ENCODE data around the gene NTRK3.

The NTRK3 gene

DNA sequence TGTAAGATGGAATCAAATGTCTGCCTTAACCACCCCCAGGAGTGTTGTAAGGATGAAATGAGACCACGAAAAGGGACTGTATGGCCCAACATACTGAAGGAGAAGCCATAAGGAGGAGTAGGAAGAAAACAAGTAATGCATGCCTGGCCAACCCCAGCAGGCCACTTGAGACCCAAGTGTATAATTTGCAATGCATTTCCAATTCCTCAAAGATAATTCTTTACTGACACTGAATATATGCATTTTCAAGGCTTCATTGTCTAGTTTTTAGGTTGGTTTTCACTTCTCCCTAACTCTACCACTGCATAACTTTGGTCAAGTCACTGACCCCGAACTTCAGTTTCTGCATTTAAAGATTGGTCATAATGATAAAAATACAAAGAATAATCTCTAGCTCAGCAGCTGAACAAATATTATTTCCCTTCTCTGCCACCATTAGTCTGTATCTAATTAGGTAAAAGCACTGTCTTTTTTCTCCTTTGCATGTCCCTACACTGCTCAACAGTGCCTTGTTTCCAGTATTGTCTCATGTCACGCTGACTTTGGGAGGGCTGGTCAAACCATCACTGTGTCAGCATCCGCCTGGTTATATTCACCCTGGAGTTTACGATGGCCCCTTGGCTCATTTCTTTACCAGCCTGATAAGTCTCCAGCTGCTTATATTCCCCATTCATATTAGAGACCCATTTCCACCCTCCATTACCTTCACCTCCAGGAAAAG, 378.6 kb downstream of the NTRK3 start:
- peaks cover 65% of the 10 kb centered on the region for H3K4me1 Mint-ChIP-seq (ENCODE audit: low read depth)
- intact Hi-C loops (cut with micrococcal nuclease), result no loop called here
- no peak overlapping the region for H3K4me3 Mint-ChIP-seq
- no peak overlapping the region for H3K27ac Mint-ChIP-seq
- H3K27me3 Mint-ChIP-seq, result peaks cover 45% of the 10 kb centered on the region
- H3K36me3 Mint-ChIP-seq (ENCODE audit: low read depth), result no peaks in the 10 kb centered on the region
- H3K9me3 Mint-ChIP-seq, result no peaks in the 10 kb centered on the region

DNA sequence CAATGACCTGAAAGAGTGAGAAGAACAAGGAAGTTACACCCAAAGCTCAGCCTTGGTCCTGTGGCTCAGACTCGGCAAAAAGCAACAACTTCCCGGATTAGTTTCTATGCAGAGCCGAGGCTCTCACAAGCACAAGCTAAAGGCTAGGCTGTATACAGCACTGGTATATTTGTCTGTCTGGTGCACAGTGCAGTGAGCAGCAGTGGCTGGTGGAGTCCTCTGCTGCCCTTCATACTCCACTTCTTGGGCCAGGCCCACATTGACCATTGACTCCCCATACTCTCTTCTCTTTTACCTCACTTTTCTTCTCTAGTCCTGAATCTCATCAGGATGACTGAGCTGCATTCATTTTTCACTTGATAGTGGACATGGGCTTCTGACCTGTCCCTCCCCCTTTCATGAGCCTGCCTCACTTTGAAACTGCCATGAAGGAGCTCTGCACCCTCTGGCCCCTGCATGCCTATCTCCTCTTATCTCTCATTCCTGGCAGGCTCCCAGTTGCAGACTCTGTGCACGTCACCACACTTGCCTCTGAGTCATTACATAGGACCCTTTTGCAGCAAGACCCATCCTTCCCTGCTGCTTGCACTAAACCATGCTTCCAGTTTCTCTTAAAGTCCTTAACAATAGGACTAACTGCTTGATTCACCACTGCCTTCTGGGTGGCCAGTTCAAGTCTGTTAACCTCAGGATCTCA, 379.3 kb downstream of the NTRK3 start:
- intact Hi-C loops (cut with micrococcal nuclease), result no loop called here
- Mint-ChIP-seq H3K27ac (no peak overlapping the region), H3K4me3 (no peak overlapping the region), H3K4me1 (ENCODE audit: low read depth) (peaks cover 72% of the 10 kb centered on the region), H3K36me3 (ENCODE audit: low read depth) (no peaks in the 10 kb centered on the region), H3K27me3 (peaks cover 47% of the 10 kb centered on the region), H3K9me3 (no peaks in the 10 kb centered on the region)

DNA sequence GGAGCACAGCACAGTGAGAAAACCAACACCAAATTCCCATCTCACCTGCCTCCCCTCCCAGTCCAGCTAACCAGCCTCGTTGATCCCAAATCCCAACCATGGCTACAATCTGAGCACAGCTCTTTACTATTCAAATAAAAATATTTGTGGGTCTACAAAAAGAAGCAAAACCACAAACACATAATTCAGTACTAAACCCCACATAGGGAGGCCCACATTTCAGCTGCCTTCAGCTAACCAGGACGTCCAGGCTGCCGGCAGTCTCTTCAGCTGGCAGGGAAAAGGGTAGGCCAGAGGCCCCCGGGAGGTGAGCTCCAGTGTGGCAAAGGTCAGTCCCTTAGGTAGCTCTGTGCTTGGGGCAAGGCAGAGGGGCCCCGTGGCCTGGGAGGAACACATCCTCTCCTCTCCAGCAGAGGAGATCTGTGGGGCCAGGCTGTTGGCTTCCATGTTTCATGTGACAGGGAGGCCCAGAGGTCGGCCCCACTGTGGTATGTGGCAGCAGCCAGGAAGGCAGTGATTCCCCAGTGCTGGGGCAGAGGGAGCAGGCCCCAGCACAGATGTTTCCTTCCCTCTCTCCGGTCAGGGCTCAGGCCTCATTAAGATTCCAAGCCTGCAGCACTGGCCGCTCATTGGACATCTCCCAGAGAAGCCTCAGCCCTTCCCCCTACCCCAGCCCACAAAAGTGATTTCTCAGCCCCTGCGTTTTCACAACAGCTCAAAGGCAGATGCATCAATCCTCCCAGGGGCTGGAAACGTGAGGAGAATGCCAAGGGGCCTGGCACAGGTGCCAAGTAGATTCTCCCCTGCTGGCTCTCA, 381.4 kb downstream of the NTRK3 start:
- H3K9me3 Mint-ChIP-seq, result no peaks in the 10 kb centered on the region
- H3K36me3 Mint-ChIP-seq (ENCODE audit: low read depth), result no peaks in the 10 kb centered on the region
- H3K27me3 Mint-ChIP-seq, result peaks cover 52% of the 10 kb centered on the region
- peak overlapping the region; percentile 32 for H3K27ac Mint-ChIP-seq
- no peak overlapping the region for H3K4me3 Mint-ChIP-seq
- H3K4me1 Mint-ChIP-seq (ENCODE audit: low read depth), result peaks cover 71% of the 10 kb centered on the region
- intact Hi-C loops (cut with micrococcal nuclease), result no loop called here

DNA sequence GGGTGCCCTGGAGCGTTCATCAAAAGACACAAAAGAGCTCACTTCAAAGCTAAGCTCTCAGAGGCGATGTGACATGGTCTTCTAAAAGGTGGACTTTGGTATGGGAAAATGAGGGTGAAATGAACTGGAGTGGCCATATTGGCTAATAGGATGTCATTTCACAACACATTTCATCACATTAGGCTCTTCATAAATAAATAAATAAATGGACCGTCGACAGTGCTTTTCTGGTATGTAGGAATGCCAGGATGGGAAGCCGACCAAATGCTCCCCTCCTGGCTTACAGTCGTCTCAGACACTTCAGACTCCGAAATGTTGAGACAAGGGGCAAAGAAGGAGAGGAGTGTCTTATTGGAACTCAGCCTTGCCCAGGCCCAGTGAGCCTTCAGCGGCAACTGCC, 383.0 kb downstream of the NTRK3 start:
- Mint-ChIP-seq H3K4me1 (ENCODE audit: low read depth) (peaks cover 65% of the 10 kb centered on the region), H3K27me3 (peaks cover 55% of the 10 kb centered on the region), H3K36me3 (ENCODE audit: low read depth) (no peaks in the 10 kb centered on the region), H3K9me3 (no peaks in the 10 kb centered on the region), H3K4me3 (no peak overlapping the region), H3K27ac (no peak overlapping the region)
- intact Hi-C loops (cut with micrococcal nuclease), result no loop called here

DNA sequence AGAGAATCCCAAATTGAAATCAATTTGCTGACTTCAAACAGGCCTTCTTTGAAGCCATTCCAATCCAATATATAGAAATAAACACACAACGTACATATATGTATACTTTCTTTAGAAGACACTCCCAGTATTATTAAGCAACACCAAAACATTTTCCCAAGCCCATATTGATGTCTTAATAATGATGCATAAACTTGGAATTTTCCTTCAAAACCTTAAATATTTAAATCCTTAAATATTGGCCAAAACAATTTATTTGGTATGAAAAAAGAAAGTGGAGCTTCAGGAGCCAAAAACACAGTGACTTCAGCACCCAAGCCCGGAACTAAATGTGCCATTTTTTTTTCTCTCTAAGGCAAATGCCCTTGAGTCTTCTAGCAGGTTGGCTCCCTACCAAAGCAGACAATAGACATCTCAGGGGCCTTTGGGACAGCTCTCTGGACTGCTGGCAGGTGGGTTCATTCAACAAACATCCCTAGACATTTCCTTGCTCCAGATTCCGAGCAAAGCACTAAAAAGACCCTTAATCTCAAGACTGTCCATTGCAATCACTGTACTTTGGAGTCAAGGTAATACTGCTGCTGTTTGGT, 384.7 kb downstream of the NTRK3 start:
- peaks cover 48% of the 10 kb centered on the region for H3K27me3 Mint-ChIP-seq
- H3K36me3 Mint-ChIP-seq (ENCODE audit: low read depth), result no peaks in the 10 kb centered on the region
- intact Hi-C loops (cut with micrococcal nuclease), result no loop called here
- H3K4me1 Mint-ChIP-seq (ENCODE audit: low read depth), result peaks cover 48% of the 10 kb centered on the region
- H3K9me3 Mint-ChIP-seq, result no peaks in the 10 kb centered on the region
- H3K27ac Mint-ChIP-seq, result no peak overlapping the region
- no peak overlapping the region for H3K4me3 Mint-ChIP-seq

DNA sequence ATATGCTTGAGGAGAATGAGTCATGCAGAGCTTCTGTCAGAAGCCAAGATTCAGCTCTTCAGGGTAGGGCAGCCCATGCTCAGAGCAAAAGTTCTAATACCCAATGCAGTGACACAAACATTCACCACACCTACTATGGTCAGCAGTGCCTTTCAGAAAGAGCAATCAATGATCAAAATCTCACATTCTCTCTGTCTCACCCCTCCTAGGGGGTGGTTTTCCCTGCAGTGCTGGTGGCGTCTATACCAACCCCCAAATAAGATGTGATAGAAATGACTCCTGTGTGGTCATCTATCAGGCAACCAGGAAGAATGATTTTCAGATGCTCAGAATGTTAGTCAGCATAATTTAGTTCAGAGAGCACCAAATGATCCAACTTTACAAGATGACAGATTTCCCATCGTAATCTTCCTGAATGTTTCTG, 385.3 kb downstream of the NTRK3 start:
- H3K27me3 Mint-ChIP-seq, result peaks cover 48% of the 10 kb centered on the region
- no peaks in the 10 kb centered on the region for H3K9me3 Mint-ChIP-seq
- no peak overlapping the region for H3K4me3 Mint-ChIP-seq
- intact Hi-C loops (cut with micrococcal nuclease), result no loop called here
- peaks cover 45% of the 10 kb centered on the region for H3K4me1 Mint-ChIP-seq (ENCODE audit: low read depth)
- H3K36me3 Mint-ChIP-seq (ENCODE audit: low read depth), result no peaks in the 10 kb centered on the region
- no peak overlapping the region for H3K27ac Mint-ChIP-seq

DNA sequence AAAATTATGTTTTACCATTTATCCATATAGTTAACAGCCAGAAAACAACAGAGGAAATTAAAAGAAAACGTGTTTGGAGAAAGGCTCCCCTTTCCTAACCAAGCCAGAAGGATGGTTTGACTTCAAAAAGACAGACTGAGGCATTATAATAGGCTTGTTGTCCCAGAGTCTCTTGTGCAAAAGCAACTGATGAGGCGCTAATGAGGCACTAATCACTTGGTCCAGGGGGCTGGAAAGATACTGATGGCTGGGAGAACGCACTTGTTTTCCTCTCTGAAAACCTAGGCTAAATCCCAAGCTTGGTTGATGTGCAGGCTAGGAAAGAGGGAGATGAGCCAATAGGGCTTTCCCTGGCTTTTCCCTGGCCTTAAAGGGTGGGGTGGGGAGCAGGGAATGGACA, 389.6 kb downstream of the NTRK3 start:
- intact Hi-C loops (cut with micrococcal nuclease), result no loop called here
- no peaks in the 10 kb centered on the region for H3K36me3 Mint-ChIP-seq (ENCODE audit: low read depth)
- H3K9me3 Mint-ChIP-seq, result no peaks in the 10 kb centered on the region
- peaks cover 6% of the 10 kb centered on the region for H3K4me1 Mint-ChIP-seq (ENCODE audit: low read depth)
- H3K27me3 Mint-ChIP-seq, result peaks cover 34% of the 10 kb centered on the region
- H3K4me3 Mint-ChIP-seq, result no peak overlapping the region
- no peak overlapping the region for H3K27ac Mint-ChIP-seq

DNA sequence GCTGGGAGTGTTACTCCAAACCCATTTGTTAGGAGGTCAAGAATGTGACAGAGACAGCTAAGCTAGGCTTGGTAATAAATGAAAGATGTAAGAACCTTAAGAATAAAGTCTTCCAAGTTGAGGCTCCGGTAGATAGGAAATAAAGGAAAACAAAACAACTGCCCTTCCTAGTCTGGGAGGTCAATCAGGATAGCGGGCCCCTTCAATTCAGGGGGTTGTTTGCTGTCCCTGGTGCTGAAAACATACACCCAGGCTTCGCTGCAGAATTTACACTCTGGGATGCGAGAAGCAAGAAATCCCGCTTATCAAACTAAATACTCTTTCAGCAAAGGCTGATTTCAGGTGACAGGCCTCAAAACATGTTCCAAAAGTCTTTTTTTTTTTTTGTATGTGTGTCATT, 393.4 kb downstream of the NTRK3 start:
- Mint-ChIP-seq H3K27ac (no peak overlapping the region), H3K27me3 (peaks cover 29% of the 10 kb centered on the region), H3K4me3 (no peak overlapping the region), H3K4me1 (ENCODE audit: low read depth) (no peaks in the 10 kb centered on the region), H3K36me3 (ENCODE audit: low read depth) (no peaks in the 10 kb centered on the region), H3K9me3 (no peaks in the 10 kb centered on the region)
- intact Hi-C loops (cut with micrococcal nuclease), result no loop called here

DNA sequence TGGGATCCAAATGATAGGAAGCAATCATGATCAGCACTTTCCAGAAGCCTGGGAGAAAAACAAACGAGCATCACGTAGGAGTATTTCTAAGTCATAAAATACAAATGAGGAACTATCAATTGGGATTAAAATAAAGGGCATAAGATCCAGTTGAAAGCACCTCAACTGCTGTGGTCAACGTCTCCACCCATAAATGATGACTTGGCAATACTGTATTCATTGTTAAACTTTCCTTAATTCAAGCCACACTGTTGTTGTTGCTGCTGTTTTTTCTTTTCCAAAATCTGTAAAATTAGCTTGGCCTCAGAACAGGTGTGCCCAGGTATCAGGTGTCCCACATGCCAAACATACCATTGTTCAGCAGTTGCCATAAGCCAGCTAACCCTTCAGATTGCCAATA, 395.8 kb downstream of the NTRK3 start:
- no peaks in the 10 kb centered on the region for H3K9me3 Mint-ChIP-seq

DNA sequence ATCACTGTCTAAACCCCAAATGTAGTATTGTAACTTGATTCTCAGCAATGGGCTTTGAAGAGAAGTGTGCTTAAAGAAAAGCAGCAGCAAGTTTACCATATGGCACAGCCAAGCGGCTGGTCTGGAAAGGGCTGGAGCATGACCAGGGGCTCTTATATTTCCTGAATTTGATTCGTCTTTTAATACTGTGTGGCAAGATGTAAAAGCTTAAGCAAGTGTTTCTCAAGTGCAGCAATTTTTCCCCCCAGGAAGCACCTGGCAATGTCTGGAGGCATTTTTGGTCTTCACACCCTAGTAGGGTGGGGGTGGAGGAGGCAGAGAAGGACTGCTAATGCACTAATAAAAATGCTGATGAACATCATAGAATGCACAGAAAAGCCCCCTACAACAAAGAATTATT, 397.9 kb downstream of the NTRK3 start:
- Mint-ChIP-seq H3K9me3 (no peaks in the 10 kb centered on the region), H3K36me3 (ENCODE audit: low read depth) (no peaks in the 10 kb centered on the region), H3K27ac (no peak overlapping the region), H3K27me3 (peaks cover 16% of the 10 kb centered on the region), H3K4me3 (no peak overlapping the region), H3K4me1 (ENCODE audit: low read depth) (no peaks in the 10 kb centered on the region)
- intact Hi-C loops (cut with micrococcal nuclease), result no loop called here

More for the DNA sequence above, 395.8 kb downstream of the NTRK3 start:
- Mint-ChIP-seq H3K4me3 (no peak overlapping the region), H3K27me3 (peaks cover 27% of the 10 kb centered on the region), H3K27ac (no peak overlapping the region), H3K4me1 (ENCODE audit: low read depth) (no peaks in the 10 kb centered on the region), H3K36me3 (ENCODE audit: low read depth) (no peaks in the 10 kb centered on the region)
- intact Hi-C loops (cut with micrococcal nuclease), result no loop called here

DNA sequence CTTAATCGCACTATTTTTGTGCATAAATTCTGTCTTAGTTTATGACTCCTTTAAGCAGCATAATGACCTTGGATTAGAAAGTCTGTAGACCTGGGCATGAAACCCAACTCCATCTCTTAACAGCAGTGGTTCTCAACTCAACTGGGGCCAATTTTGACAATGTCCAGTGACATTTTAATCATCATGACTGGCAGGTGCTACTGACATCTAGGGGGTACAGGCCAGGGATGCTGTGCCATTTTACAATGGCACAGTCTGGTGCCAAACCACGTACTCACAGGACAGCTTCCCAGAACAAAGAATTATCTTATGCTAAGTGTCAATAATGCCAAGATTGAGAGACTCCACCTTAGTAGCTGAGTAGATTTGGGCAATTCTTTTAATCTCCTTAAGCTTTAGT, 405.0 kb downstream of the NTRK3 start:
- Mint-ChIP-seq H3K4me1 (ENCODE audit: low read depth) (no peaks in the 10 kb centered on the region), H3K4me3 (no peak overlapping the region), H3K9me3 (no peaks in the 10 kb centered on the region), H3K36me3 (ENCODE audit: low read depth) (no peaks in the 10 kb centered on the region), H3K27me3 (peaks cover 10% of the 10 kb centered on the region), H3K27ac (no peak overlapping the region)
- intact Hi-C loops (cut with micrococcal nuclease), result no loop called here

DNA sequence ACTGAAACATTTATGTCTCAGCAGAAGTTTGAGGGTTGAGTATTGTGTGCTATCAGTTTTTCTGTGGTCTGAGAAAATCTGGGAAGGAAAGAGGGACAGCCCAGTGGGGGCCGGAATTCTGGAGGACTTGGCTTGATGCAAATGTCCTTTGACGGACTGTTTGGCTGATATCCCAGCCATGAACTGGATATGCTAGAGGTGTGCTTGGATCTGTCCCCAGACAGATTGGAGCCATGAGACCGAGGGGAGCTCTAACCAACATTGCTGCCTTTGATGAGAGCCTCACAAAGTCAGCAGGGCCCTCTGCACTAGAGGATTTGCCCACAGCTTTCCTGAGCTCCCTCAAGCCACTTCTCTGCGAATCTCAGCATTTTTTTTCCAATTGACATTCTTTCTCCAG, 405.6 kb downstream of the NTRK3 start:
- Mint-ChIP-seq H3K27me3 (peaks cover 6% of the 10 kb centered on the region), H3K4me3 (no peak overlapping the region), H3K36me3 (ENCODE audit: low read depth) (no peaks in the 10 kb centered on the region), H3K9me3 (no peaks in the 10 kb centered on the region), H3K27ac (no peak overlapping the region), H3K4me1 (ENCODE audit: low read depth) (no peaks in the 10 kb centered on the region)
- intact Hi-C loops (cut with micrococcal nuclease), result no loop called here

DNA sequence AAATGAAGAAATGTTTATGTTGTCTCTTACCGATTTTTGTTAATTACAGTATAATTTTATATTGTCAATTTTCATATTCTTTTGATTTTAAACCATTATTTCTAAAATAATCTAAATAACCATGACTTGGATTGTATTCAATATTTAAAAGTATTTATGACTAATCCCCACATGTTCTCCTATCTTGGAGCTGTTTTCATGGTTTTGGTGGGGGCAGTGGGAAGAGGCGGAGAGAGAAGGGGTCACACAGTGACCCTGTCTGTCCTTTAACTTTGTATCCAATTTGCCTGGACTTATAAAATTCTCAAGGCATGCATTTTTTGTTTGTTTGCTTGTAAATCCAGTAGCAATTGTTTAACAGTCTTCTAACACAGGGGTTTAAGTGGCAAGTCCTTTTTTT, 407.4 kb downstream of the NTRK3 start:
- H3K27ac Mint-ChIP-seq, result no peak overlapping the region
- no peaks in the 10 kb centered on the region for H3K4me1 Mint-ChIP-seq (ENCODE audit: low read depth)

DNA sequence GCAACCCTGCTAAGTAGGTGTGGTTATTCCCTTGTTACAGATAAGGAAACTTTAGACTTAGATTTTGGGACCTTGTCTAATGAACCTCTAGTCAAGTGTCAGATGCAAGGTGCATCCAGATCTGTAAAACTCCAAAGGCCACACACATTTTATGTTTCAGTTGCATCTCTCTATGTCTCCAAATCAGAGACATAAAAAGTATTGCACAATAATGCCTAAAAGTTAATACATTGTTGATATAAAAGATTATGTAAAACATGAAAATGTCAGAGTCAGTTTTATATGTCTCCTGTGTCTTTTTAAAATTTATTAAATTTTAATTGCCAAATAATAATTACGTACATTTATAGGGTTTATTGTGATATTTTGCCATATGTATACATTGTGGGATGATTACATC, 408.5 kb downstream of the NTRK3 start:
- Mint-ChIP-seq H3K4me1 (ENCODE audit: low read depth) (no peaks in the 10 kb centered on the region), H3K4me3 (no peak overlapping the region), H3K9me3 (no peaks in the 10 kb centered on the region), H3K27me3 (peaks cover 6% of the 10 kb centered on the region), H3K36me3 (ENCODE audit: low read depth) (no peaks in the 10 kb centered on the region), H3K27ac (no peak overlapping the region)
- intact Hi-C loops (cut with micrococcal nuclease), result no loop called here

More for the DNA sequence above, 407.4 kb downstream of the NTRK3 start:
- Mint-ChIP-seq H3K36me3 (ENCODE audit: low read depth) (no peaks in the 10 kb centered on the region), H3K4me3 (no peak overlapping the region), H3K9me3 (no peaks in the 10 kb centered on the region), H3K27me3 (peaks cover 6% of the 10 kb centered on the region)
- intact Hi-C loops (cut with micrococcal nuclease), result no loop called here
